NCI-H2227 (cell line): ENCODE results near the gene MRGPRD.

Experiments used
- DNase-seq: peaks from one replicate; lab custom pipeline; 2025; ENCODE audit not compliant: unreplicated experiment; lab: John Stamatoyannopoulos, UW

The MRGPRD gene

DNA sequence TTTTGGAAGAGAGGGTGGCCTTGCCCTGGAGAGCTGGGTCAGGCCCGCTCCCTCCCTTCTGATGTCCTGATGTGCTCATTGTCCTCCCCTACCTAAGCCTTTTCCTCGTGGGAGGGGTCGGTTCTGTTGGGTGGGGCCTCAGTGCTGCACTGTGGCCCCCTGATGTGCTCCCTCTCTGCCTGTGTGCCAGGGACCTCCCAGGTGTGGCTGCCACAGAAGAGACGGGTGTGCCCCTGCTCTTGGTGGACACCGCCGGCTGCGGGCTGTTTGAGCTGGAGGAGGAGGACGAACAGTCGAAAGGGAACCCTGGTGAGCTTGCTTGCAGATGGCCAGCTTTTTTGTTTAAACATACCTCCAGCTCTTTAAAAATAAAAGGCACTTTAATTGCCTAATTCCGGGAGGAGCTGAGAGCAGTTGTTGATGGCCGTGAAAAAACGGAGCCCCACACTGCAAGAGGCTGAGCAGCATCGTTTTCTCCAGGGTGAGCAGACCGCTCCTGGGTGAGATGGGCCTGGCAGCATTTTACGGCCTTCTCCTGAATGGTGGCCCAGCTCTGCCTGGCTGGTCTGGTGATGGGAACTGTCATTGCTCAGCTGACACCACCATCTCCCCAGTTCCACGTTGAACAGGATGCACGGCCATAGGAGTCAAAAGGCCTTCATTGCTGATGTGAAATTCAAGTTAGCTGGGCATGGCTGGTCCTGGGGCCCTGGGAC is 47.0 kb downstream of the MRGPRD start:
- no peak for DNase-seq

DNA sequence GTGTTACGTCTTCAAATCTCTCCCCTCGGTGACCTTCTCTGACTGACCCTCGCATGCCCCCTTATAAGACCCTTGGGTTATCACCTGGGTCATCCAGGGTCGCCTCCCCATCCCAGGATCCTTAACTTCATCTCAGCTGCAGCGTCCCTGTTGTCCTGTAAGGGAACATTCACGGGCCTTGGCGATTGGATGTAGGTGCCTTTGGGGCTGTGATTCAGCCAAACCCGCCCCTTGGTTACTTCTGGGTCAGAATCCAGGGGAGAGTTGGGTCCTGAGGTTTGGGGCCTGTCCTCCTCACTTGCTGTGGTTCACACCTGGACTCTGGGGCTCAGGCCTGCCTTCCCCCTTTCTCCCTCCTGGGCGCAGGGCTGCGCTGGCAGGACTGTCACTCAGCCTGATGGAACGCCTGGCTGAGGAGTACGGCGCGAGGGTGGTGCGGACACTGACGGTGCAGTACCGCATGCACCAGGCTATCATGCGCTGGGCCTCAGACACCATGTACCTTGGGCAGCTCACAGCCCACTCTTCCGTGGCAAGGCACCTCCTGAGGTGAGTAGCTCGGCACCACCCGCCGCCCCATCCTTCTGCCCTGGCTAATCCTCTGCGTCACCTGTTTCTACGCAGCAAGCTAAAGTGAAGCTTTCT is 47.7 kb downstream of the MRGPRD start:
- DNase-seq: no peak

- no peak for DNase-seq
These were observed 48.4 kb downstream of the MRGPRD start for GRCh38 chr11:68932358-68932757.

- DNase-seq: no peak
These were observed 48.9 kb downstream of the MRGPRD start for GRCh38 chr11:68931911-68932310.

- DNase-seq: no peak
These were observed 49.6 kb downstream of the MRGPRD start for GRCh38 chr11:68930991-68931855.
